Tibial nerve (tissue), 4 donors: ENCODE data around the gene HOXB5. TPM values are rescaled to one million over a fixed set of nuclear protein-coding genes. Genes with fewer than 3 reads are reported as not detected.

Source experiments
- DNase-seq, 2 donors: peaks; one replicate each; pipeline ENCODE4 v3.0.0-alpha.2; 2019; ENCODE audit warnings: low spot score in 2 of 2
- H3K27ac ChIP-seq, 4 donors: fragments of 200-600 bp; sonication (generic) in 3 of 4; one replicate each; pipeline ENCODE4 v1.5.1; 2017 to 2019; ENCODE audit warnings: mild to moderate bottlenecking in 1 of 4
- H3K27me3 ChIP-seq, 2 donors: fragments of 200-600 bp; sonication (generic) in 1 of 2; one replicate each; pipeline versions ENCODE4 v1.5.1 to v1.6.0; 2017 to 2019
- H3K36me3 ChIP-seq, 3 donors: fragments of 200-600 bp; sonication (generic); one replicate each; pipeline ENCODE4 v1.5.1; 2018 to 2019
- H3K4me1 ChIP-seq, 4 donors: fragments of 200-600 bp; sonication (generic) in 3 of 4; one replicate each; pipeline ENCODE4 v1.5.1; 2017 to 2019
- H3K4me3 ChIP-seq, 4 donors: fragments of 200-600 bp; sonication (generic) in 3 of 4; one replicate each; pipeline ENCODE4 v1.5.1; 2017 to 2019; ENCODE audit warnings: mild to moderate bottlenecking in 1 of 4, moderate library complexity in 1 of 4
- H3K9me3 ChIP-seq, 4 donors: fragments of 200-600 bp; sonication (generic) in 3 of 4; one replicate each; pipeline ENCODE4 v1.5.1; 2017 to 2019
- EP300 ChIP-seq, 2 donors: sonication (generic); formaldehyde crosslinking; IDR thresholded peaks; one replicate each; pipeline ENCODE4 v1.6.1; 2017; ENCODE audit warnings: antibody characterized with exemption in 2 of 2, mild to moderate bottlenecking in 1 of 2
- POLR2A ChIP-seq, 2 donors: fragments of 450-650 bp; IDR thresholded peaks; one replicate each; pipeline ENCODE4 v1.6.1; 2017; ENCODE audit warnings: antibody characterized with exemption in 2 of 2, mild to moderate bottlenecking in 2 of 2, moderate library complexity in 2 of 2
- WGBS, 2 donors: methylation state at CpG; one replicate each; pipeline ENCODE4 v1.1.5; 2018; 5-methylcytosine and 5-hydroxymethylcytosine counted together
- total RNA-seq, 4 donors: library from RNA; depleted of rRNA; stranded (reverse); fragments of >200 nt; gene quantifications; one replicate each; pipeline ENCODE4 v1.1.0, GENCODE V29; 2016
- TF ChIP-seq, protein P1 (sequence below), 5 experiments: fragments of 200-600 bp in 3 of 5; fragments of 450-650 bp in 2 of 5; sonication (generic) in 3 of 5; IDR thresholded peaks; one replicate each; pipeline ENCODE4 v1.5.1; 2016 to 2019; ENCODE audit warnings: antibody characterized with exemption in 5 of 5, mild to moderate bottlenecking in 3 of 5, moderate library complexity in 2 of 5

The HOXB5 gene
- total RNA-seq, 4 donors from 2014 or later = 1.6 to 1.8 TPM; not detected in 2

- Histone ChIP-seq H3K27ac (peak overlapping the region in 3 of 4 donors; percentile 19 to 65 (median 61)), H3K36me3 (no peaks in the 10 kb centered on the region), H3K4me1 (peaks cover 0 to 41% (median 14%) of the 10 kb centered on the region in 4 donors), H3K4me3 (peak overlapping the region; percentile 31 to 49 (median 32)), H3K9me3 (no peaks in the 10 kb centered on the region), H3K27me3 (peaks cover 0 to 98% of the 10 kb centered on the region in 2 donors)
- TF ChIP-seq EP300 (IDR thresholded peaks at IDR 0.05) (no peak), POLR2A (IDR thresholded peaks at IDR 0.05) (no peak)
- TF ChIP-seq, protein P1, sequence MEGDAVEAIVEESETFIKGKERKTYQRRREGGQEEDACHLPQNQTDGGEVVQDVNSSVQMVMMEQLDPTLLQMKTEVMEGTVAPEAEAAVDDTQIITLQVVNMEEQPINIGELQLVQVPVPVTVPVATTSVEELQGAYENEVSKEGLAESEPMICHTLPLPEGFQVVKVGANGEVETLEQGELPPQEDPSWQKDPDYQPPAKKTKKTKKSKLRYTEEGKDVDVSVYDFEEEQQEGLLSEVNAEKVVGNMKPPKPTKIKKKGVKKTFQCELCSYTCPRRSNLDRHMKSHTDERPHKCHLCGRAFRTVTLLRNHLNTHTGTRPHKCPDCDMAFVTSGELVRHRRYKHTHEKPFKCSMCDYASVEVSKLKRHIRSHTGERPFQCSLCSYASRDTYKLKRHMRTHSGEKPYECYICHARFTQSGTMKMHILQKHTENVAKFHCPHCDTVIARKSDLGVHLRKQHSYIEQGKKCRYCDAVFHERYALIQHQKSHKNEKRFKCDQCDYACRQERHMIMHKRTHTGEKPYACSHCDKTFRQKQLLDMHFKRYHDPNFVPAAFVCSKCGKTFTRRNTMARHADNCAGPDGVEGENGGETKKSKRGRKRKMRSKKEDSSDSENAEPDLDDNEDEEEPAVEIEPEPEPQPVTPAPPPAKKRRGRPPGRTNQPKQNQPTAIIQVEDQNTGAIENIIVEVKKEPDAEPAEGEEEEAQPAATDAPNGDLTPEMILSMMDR (IDR thresholded peaks at IDR 0.05) = no peak
- no peak for DNase-seq
- 8 to 13% methylated on average over 30 to 69 of the region's 73 CpGs for WGBS, 2 donors
These were observed 29.2 kb downstream of the HOXB5 start for GRCh38 chr17:48564188-48565021.

- Histone ChIP-seq H3K4me1 (peaks cover 0 to 35% (median 14%) of the 10 kb centered on the region in 4 donors), H3K27ac (peak overlapping the region in 3 of 4 donors; percentile 19 to 65 (median 61))
- 23 to 30% methylated on average over 9 to 10 of the region's 10 CpGs for WGBS, 2 donors
These were observed 29.8 kb downstream of the HOXB5 start for GRCh38 chr17:48563867-48564187.

GRCh38 chr17:48563385-48563838, 30.2 kb downstream of the HOXB5 start:
- Histone ChIP-seq H3K36me3 (no peaks in the 10 kb centered on the region), H3K27ac (peak overlapping the region in 2 of 4 donors; percentile 61 to 65), H3K9me3 (no peaks in the 10 kb centered on the region), H3K4me3 (peak overlapping the region in 1 of 4 donors; percentile 31), H3K27me3 (peaks cover 0 to 98% of the 10 kb centered on the region in 2 donors), H3K4me1 (peaks cover 0 to 34% (median 14%) of the 10 kb centered on the region in 4 donors)
- 54 to 60% methylated on average over 6 of the region's 6 CpGs for WGBS, 2 donors
- no peak for DNase-seq
- no peak for TF ChIP-seq EP300 (IDR thresholded peaks at IDR 0.05)
- TF ChIP-seq, protein P1 (IDR thresholded peaks at IDR 0.05) = no peak
- TF ChIP-seq POLR2A (IDR thresholded peaks at IDR 0.05) = no peak

More at GRCh38 chr17:48563867-48564187, 29.8 kb downstream of the HOXB5 start:
- Histone ChIP-seq H3K9me3 (no peaks in the 10 kb centered on the region), H3K27me3 (peaks cover 0 to 98% of the 10 kb centered on the region in 2 donors), H3K36me3 (no peaks in the 10 kb centered on the region), H3K4me3 (peak overlapping the region in 3 of 4 donors; percentile 31 to 49 (median 32))
- DNase-seq = no peak
- no peak for TF ChIP-seq EP300 (IDR thresholded peaks at IDR 0.05)
- TF ChIP-seq POLR2A (IDR thresholded peaks at IDR 0.05) = no peak
- TF ChIP-seq, protein P1 (IDR thresholded peaks at IDR 0.05) = no peak

GRCh38 chr17:48562934-48563333, 30.6 kb downstream of the HOXB5 start:
- H3K27ac ChIP-seq = no peak overlapping the region
- peaks cover 0 to 98% of the 10 kb centered on the region in 2 donors for H3K27me3 ChIP-seq
- no peaks in the 10 kb centered on the region for H3K36me3 ChIP-seq
- H3K4me3 ChIP-seq = no peak overlapping the region
- 57 to 65% methylated on average over 5 of the region's 5 CpGs for WGBS, 2 donors
- peaks cover 0 to 35% (median 13%) of the 10 kb centered on the region in 4 donors for H3K4me1 ChIP-seq
- no peak for TF ChIP-seq EP300 (IDR thresholded peaks at IDR 0.05)
- TF ChIP-seq, protein P1 (IDR thresholded peaks at IDR 0.05) = no peak
- no peak for TF ChIP-seq POLR2A (IDR thresholded peaks at IDR 0.05)
- no peaks in the 10 kb centered on the region for H3K9me3 ChIP-seq
- DNase-seq = no peak
